DMS153 treated with DMSO at 0.1 percent for 48 hours (cell line): Measurements from ENCODE around the gene CLEC17A.

ENCODE experiments used
- DNase-seq: peaks from one replicate; lab custom pipeline; 2025; ENCODE audit not compliant: unreplicated experiment; lab: John Stamatoyannopoulos, UW

Gene CLEC17A

DNA sequence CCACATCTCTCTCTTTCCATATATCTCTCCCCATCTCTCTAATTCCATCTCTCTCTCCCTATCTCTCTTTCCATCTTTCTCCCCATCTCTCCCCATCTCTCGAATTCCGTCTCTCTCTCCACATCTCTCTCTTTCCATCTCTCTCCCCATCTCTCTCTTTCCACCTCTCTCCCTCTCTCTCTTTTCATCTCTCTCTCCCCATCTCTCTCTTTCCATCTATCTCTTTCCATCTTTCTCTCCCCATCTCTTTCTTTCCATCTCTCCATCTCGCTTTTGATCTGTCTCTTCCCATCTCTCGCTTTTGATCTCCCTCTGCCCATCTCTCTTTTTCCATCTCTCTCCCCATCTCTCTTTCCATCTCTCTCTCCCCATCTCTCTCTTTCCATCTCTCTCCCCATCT is 66.1 kb downstream of the CLEC17A start:
- DNase-seq, result no peak

- DNase-seq, result no peak
Observed at GRCh38 chr19:14650161-14650560, 67.3 kb downstream of the CLEC17A start.

DNA sequence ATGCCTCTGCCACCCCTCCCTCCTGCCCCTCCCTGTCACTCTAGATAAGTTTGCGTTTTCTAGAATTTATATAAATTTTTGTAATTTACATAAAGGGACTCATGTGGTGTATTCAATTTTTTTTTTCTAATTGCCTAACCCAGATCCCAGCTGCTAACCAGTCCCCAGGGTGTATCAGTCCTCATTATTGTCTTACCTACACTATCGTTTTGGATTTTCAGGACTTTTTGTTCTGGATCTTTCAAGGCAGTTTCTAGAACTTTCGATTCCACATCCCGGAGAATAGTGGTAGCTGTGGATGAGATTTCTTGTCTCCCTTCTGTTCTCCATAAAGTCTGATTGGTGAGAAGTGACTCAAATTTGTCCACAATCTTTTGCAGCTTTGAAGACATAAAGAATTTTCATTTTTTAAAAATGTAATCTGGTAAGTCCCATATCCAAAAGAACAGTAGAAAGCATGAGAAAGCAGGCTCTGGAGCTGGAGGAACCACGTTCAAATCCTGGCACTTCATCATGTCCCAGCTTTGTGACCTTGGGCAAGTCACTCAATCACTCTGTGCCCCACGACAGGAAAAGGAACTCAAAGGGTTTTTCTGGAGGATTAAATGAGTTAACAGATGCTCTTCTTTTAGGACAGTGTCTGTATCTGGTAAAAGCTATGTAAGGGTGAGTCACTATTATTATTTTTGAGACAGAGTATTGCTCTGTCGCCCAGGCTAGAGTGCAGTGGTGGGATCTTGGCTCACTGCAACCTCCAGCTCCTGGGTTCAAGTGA is 72.1 kb downstream of the CLEC17A start:
- no peak for DNase-seq

GRCh38 chr19:14655726-14656125 is 72.8 kb downstream of the CLEC17A start:
- DNase-seq, result no peak

GRCh38 chr19:14659874-14660489 is 77.1 kb downstream of the CLEC17A start:
- DNase-seq, result no peak

GRCh38 chr19:14661372-14661924 is 78.6 kb downstream of the CLEC17A start:
- DNase-seq, result no peak
